Measurements from ENCODE around the gene CCDC201. TPM values are rescaled to one million over a fixed set of nuclear protein-coding genes. Genes with fewer than 3 reads are reported as not detected.
A peak's percentile ranks its signal among the peaks of the same experiment; 100 is the strongest.

Gene CCDC201
- total RNA-seq, 1 experiment from 2014 or later, result not detected

- Histone ChIP-seq H3K18ac (ENCODE audit: insufficient read length, low read depth, low read length) (no peak overlapping the region), H3K79me1 (ENCODE audit: insufficient read depth, low read depth, low read length, poor library complexity, severe bottlenecking) (no peaks in the 10 kb centered on the region), H3K79me2 (ENCODE audit: insufficient read depth, low read length) (no peaks in the 10 kb centered on the region), H2BK120ac (ENCODE audit: low read depth, low read length, poor library complexity, severe bottlenecking) (no peak overlapping the region), H3T11ph (ENCODE audit: low read length) (no peak overlapping the region), H3K23me2 (ENCODE audit: insufficient read length, low read depth, low read length, poor library complexity, severe bottlenecking) (no peaks in the 10 kb centered on the region), H2AFZ (ENCODE audit: low read length) (no peak overlapping the region), H3K4me1 (ENCODE audit: insufficient read depth, low read length) (no peaks in the 10 kb centered on the region), H3K9ac (ENCODE audit: extremely low read depth, insufficient read length, low read length) (no peak overlapping the region), H2BK20ac (ENCODE audit: low read depth, low read length, poor library complexity, severe bottlenecking) (no peak overlapping the region), H2AK5ac (ENCODE audit: insufficient read length, low read length) (no peak overlapping the region), H3K9me3 (ENCODE audit: control insufficient read depth, low read depth, low read length) (no peaks in the 10 kb centered on the region), H4K8ac (replicated peaks; ENCODE audit: insufficient read length, low read depth, low read length) (no peak overlapping the region), H4K5ac (ENCODE audit: insufficient read length, low read depth, low read length) (no peak overlapping the region), H3K56ac (ENCODE audit: insufficient read length, low read depth, low read length) (no peak overlapping the region), H2BK15ac (ENCODE audit: low read depth, low read length) (no peak overlapping the region), H3K4me2 (ENCODE audit: insufficient read depth, insufficient read length, low read length) (no peak overlapping the region), H2BK12ac (ENCODE audit: insufficient read length, low read depth, low read length) (no peak overlapping the region), H3K4ac (ENCODE audit: low read depth, low read length) (no peak overlapping the region), H3K27me3 (ENCODE audit: insufficient read depth, low read length) (no peaks in the 10 kb centered on the region), H3K27ac (ENCODE audit: insufficient read length, low read depth, low read length) (no peak overlapping the region), H4K91ac (ENCODE audit: insufficient read length, low read depth, low read length) (no peak overlapping the region), H3K14ac (ENCODE audit: insufficient read depth, low read length) (no peak overlapping the region), H3K23ac (ENCODE audit: insufficient read length, low read depth, low read length) (no peak overlapping the region), H4K20me1 (ENCODE audit: control insufficient read depth, insufficient read depth, insufficient read length) (no peaks in the 10 kb centered on the region), H2BK5ac (ENCODE audit: insufficient read length, low read length) (no peak overlapping the region)
- WGBS (ENCODE audit: extremely low coverage, insufficient read length, low lambda C conversion rate), result no CpG with 5 or more reads among the region's 13 CpGs
- Mint-ChIP-seq H3K4me1 (no peaks in the 10 kb centered on the region), H3K27ac (peak overlapping the region in 1 of 3 experiments; percentile 40; a peak in 1 of 7 replicates), H3K36me3 (ENCODE audit: insufficient read depth in 1 of 3, low read depth in 3 of 3) (no peaks in the 10 kb centered on the region), H3K9me3 (peaks cover 0 to 2% of the 10 kb centered on the region in 2 experiments; a peak in 1 of 5 replicates), H3K4me3 (no peak overlapping the region), H3K27me3 (ENCODE audit: low read depth) (peaks cover 10% of the 10 kb centered on the region)
- DNase-seq, result no peak
- TF ChIP-seq, protein P1, sequence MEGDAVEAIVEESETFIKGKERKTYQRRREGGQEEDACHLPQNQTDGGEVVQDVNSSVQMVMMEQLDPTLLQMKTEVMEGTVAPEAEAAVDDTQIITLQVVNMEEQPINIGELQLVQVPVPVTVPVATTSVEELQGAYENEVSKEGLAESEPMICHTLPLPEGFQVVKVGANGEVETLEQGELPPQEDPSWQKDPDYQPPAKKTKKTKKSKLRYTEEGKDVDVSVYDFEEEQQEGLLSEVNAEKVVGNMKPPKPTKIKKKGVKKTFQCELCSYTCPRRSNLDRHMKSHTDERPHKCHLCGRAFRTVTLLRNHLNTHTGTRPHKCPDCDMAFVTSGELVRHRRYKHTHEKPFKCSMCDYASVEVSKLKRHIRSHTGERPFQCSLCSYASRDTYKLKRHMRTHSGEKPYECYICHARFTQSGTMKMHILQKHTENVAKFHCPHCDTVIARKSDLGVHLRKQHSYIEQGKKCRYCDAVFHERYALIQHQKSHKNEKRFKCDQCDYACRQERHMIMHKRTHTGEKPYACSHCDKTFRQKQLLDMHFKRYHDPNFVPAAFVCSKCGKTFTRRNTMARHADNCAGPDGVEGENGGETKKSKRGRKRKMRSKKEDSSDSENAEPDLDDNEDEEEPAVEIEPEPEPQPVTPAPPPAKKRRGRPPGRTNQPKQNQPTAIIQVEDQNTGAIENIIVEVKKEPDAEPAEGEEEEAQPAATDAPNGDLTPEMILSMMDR (conservative IDR thresholded peaks at IDR 0.05), result no peak
Observed at GRCh38 chr7:45865594-45866410, 7.1 kb downstream of the CCDC201 start.

All from H9 (cell line).